HG02610 (cell line): ENCODE measurements around the gene UNC50.

Source experiments
- ATAC-seq: cut with Tn5 transposase; IDR thresholded peaks from one replicate; pipeline ENCODE4 v1.9.1; 2021; ENCODE audit warnings: mild to moderate bottlenecking, moderate library complexity; ENCODE audit not compliant: unreplicated experiment

Gene UNC50

DNA sequence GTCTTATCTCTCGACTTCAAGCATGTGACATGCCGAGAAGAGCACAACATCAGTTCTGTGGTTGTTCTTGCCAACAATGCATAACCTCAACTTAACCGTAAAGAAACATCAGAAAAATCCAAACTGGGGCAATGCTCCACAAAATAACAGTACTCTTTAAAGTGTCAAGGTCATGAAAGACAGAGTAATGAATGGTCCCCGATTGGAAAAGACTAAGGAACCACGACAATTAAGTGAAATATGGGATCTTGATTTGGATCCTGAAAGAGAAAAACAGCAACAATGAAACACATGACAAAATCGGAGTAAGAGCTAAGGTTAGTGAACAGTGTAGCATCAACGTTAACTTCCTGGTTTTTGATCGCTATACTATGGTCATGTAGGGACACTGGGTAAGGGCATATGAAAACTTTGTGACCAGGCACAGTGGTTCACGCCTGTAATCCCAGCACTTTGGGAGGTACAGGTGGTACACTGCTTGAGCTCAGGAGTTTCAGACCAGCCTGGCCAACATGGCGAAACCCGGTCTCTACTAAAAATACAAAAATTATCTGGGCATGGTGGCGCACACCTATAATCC is 55.2 kb downstream of the UNC50 start:
- no peak for ATAC-seq

DNA sequence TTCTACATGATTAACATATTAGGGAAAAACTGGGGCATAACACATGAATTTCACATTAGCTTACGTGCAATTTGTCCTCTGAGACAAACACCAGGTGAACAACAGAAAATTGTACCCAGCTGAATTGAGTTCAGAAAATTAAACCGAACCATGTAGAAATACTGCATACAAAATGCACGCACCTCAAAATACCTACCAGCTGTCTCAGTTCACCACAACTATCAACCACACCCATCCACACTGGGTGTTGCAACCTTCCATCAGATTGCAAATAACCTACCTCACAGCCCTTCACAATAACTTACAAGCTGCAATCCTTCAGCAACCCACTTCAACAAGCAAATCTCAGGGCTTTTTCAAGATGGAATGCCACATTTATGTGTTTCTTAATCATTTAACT is 55.9 kb downstream of the UNC50 start:
- ATAC-seq = no peak

DNA sequence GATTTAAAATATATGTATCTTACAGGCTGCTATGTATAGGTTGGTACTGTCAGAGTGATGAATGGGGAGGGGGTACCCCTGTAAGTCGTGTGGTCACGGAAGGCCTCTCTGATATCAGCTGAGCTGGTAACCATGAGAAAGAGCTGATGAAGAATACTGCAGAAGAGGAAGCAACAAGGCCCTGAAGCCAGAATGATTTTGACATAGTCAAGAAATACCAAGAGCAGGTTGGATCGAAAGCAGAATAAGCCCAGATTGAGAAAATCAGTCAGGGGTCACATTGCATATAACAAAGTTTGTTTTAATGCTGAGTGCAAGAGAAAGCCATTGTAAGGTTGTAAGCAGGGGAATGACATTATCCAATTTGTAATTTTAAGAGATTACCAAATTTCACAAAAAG is 57.3 kb downstream of the UNC50 start:
- no peak for ATAC-seq
